Renal cortical epithelial cell (primary cell): ENCODE data around the gene OR51M1. TPM values are rescaled to one million over a fixed set of nuclear protein-coding genes. Genes with fewer than 3 reads are reported as not detected.

Source experiments
- DNase-seq: peaks from one replicate; pipeline ENCODE4 v3.0.0-alpha.2; 2011; ENCODE audit warnings: low read depth
- total RNA-seq: library from RNA; depleted of rRNA; stranded (reverse); fragments of >200 nt; gene quantifications from 2 replicates; pipeline ENCODE4 v1.2.3, GENCODE V29; 2014

OR51M1 gene
- total RNA-seq, 1 donor from 2014 or later, result not detected

GRCh38 chr11:5384335-5384734 is 723 bp downstream of the OR51M1 start:
- no peak for DNase-seq

- no peak for DNase-seq
These were observed 6.6 kb downstream of the OR51M1 start for GRCh38 chr11:5390210-5390609.

GRCh38 chr11:5394091-5394490 is 10.5 kb downstream of the OR51M1 start:
- no peak for DNase-seq

DNA sequence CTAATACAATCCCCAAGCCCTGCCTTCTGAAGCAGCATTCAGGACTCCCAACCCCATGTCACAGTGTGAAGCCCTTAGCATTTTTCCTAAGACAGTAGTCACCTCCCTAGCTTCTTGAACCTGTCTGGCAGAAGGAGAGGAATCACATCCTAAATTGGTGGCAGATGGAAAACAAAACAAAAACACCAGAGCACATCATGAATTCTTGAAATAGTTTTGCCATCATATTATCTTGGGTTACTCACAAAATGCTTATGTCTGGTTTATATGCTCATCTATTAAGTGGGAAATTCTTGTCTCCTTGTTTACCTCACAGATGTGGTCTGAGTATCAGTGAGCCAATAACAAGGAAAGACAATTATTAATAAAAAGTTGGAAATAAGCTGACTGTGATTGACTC is 15.3 kb downstream of the OR51M1 start:
- DNase-seq, result no peak

GRCh38 chr11:5405173-5405572 is 21.6 kb downstream of the OR51M1 start:
- no peak for DNase-seq

GRCh38 chr11:5420993-5421392 is 37.4 kb downstream of the OR51M1 start:
- DNase-seq, result no peak

GRCh38 chr11:5421811-5422210 is 38.2 kb downstream of the OR51M1 start, which contains the start of gene OR51Q1:
Gene OR51Q1, plus strand, starts transcription at chr11:5422111. Its CDS starts 90 bp downstream, at chr11:5422201.
- DNase-seq, result no peak

DNA sequence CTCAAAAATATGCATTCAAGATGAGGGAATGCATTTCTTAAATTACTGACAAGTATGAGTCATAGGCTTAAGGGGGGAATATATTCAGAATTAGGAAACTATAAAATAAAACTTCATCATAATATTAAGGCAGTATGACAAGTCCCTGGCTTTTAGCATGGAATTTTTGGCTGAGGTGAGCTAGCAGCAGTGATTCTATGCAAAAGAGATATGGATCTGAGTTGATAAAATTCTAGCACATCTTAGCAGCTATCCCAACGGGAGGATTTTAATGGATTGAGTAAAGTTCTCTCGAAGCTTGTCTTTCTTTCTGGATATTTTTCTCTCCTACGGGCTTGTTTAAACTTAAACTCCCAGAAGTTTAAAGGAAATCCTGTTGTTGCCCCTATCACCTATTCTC is 39.5 kb downstream of the OR51M1 start:
- DNase-seq, result no peak

GRCh38 chr11:5441414-5441813 is 57.8 kb downstream of the OR51M1 start, which contains the start of gene OR51I1:
Gene OR51I1, minus strand, starts transcription at chr11:5441514. Its CDS starts 0 bp downstream, at chr11:5441514.
- no peak for DNase-seq

Other genes starting within 250 kb of the OR51M1 start
- gene OR52A5, start 245.5 kb upstream of the OR51M1 start, total RNA-seq, result not detected in 2 replicates
- gene OR52A1, start 229.1 kb upstream of the OR51M1 start, total RNA-seq, result not detected in 2 replicates
- not detected in 2 replicates for gene OR51V1, start 183.1 kb upstream of the OR51M1 start, total RNA-seq
- gene HBB, start 156.7 kb upstream of the OR51M1 start, total RNA-seq, result not detected in 2 replicates
- not detected in 2 replicates for gene HBD, start 149.3 kb upstream of the OR51M1 start, total RNA-seq
- gene HBG1, start 134.0 kb upstream of the OR51M1 start, total RNA-seq, result not detected in 2 replicates
- not detected in 2 replicates for gene HBG2, start 129.0 kb upstream of the OR51M1 start, total RNA-seq
- not detected in 2 replicates for gene HBE1, start 113.9 kb upstream of the OR51M1 start, total RNA-seq
- not detected in 2 replicates for gene OR51B4, start 81.9 kb upstream of the OR51M1 start, total RNA-seq
- not detected in 2 replicates for gene OR51B2, start 59.5 kb upstream of the OR51M1 start, total RNA-seq
- 0.15 TPM in 1 of 2 replicates, not detected in the other for gene OR51B5, start 40.3 kb upstream of the OR51M1 start, total RNA-seq
- not detected in 2 replicates for gene OR51B6, start 32.3 kb upstream of the OR51M1 start, total RNA-seq
- gene OR51Q1, start 38.3 kb downstream of the OR51M1 start, total RNA-seq, result not detected in 2 replicates
- 0.20 TPM in 1 of 2 replicates, not detected in the other for gene OR51I1, start 57.7 kb downstream of the OR51M1 start, total RNA-seq
- not detected in 2 replicates for gene OR51I2, start 65.5 kb downstream of the OR51M1 start, total RNA-seq
- 0.10 TPM in 1 of 2 replicates, not detected in the other for gene OR52D1, start 104.9 kb downstream of the OR51M1 start, total RNA-seq
- gene UBQLN3, start 126.1 kb downstream of the OR51M1 start, total RNA-seq, result 0.05 TPM in 1 of 2 replicates, not detected in the other
- 0.30 TPM in 1 of 2 replicates, not detected in the other for gene UBQLNL, start 132.9 kb downstream of the OR51M1 start, total RNA-seq
- 0.10 TPM in 1 of 2 replicates, not detected in the other for gene OR52H1, start 164.7 kb downstream of the OR51M1 start, total RNA-seq
- not detected in 2 replicates for gene OR52B6, start 197.1 kb downstream of the OR51M1 start, total RNA-seq
- gene TRIM6, start 212.8 kb downstream of the OR51M1 start, total RNA-seq, result 10.4 and 19.5 TPM in 2 replicates
- 10.7 and 15.3 TPM in 2 replicates for gene TRIM34, start 241.2 kb downstream of the OR51M1 start, total RNA-seq